Uterus (tissue), 2 donors: Measurements from ENCODE around the gene GNG4.

Experiments used
- POLR2A ChIP-seq, 2 donors: fragments of 450-650 bp; IDR thresholded peaks; one replicate each; pipeline ENCODE4 v1.6.1; 2016; ENCODE audit warnings: antibody characterized with exemption in 2 of 2, mild to moderate bottlenecking in 1 of 2, moderate library complexity in 1 of 2
- TF ChIP-seq, protein P1 (sequence below), 4 experiments: fragments of 200-600 bp in 2 of 4; fragments of 450-650 bp in 2 of 4; sonication (generic) in 2 of 4; IDR thresholded peaks; one replicate each; pipeline ENCODE4 v1.5.1; 2016 to 2019; ENCODE audit warnings: antibody characterized with exemption in 4 of 4, mild to moderate bottlenecking in 2 of 4, moderate library complexity in 1 of 4

GRCh38 chr1:235532360-235532759, 117.2 kb downstream of the GNG4 start:
- TF ChIP-seq, protein P1, sequence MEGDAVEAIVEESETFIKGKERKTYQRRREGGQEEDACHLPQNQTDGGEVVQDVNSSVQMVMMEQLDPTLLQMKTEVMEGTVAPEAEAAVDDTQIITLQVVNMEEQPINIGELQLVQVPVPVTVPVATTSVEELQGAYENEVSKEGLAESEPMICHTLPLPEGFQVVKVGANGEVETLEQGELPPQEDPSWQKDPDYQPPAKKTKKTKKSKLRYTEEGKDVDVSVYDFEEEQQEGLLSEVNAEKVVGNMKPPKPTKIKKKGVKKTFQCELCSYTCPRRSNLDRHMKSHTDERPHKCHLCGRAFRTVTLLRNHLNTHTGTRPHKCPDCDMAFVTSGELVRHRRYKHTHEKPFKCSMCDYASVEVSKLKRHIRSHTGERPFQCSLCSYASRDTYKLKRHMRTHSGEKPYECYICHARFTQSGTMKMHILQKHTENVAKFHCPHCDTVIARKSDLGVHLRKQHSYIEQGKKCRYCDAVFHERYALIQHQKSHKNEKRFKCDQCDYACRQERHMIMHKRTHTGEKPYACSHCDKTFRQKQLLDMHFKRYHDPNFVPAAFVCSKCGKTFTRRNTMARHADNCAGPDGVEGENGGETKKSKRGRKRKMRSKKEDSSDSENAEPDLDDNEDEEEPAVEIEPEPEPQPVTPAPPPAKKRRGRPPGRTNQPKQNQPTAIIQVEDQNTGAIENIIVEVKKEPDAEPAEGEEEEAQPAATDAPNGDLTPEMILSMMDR (IDR thresholded peaks at IDR 0.05) = no peak
- TF ChIP-seq POLR2A (IDR thresholded peaks at IDR 0.05) = no peak
